GM19455 (cell line): ENCODE data around the gene ZNF462.

Source experiments
- ATAC-seq: cut with Tn5 transposase; IDR thresholded peaks from one replicate; pipeline ENCODE4 v1.9.1; 2021; ENCODE audit not compliant: unreplicated experiment

Gene ZNF462

DNA sequence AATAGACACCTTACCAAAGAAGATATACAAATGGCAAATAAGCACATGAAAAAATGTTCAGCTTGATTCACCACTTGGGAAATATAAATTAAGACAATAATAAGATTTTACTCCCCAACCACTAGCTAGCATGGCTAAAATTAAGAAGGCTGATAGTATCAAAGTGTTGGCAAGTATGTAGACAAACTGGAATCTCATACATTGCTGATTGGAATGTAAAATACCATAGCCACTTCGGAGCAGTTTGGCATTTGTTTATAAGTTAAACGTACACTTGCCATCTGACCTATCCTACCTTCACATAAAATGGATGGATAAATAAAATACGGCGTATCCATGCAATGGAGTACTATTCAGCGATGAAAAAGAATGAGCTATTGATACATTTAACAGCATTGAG lies 129.2 kb downstream of the ZNF462 start:
- ATAC-seq, result no peak

DNA sequence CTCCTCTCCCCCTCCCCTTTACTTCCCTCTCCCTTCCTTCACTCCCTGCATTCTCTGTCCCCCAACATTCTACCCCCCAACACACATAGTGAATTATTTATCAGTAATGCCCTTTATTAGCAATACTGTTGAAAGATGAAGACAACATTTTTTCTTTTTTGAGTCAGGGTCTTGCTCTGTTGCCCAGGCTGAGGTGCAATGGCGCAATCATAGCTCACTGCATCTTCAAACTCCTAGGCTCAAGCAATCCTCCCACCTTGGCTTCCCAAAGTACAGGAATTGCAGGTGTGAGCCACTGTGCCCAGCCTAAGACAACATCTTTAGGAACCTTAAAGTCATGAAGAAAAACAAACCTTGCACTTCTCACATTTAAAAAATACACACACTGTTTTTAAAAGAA lies 130.6 kb downstream of the ZNF462 start:
- ATAC-seq, result no peak

DNA sequence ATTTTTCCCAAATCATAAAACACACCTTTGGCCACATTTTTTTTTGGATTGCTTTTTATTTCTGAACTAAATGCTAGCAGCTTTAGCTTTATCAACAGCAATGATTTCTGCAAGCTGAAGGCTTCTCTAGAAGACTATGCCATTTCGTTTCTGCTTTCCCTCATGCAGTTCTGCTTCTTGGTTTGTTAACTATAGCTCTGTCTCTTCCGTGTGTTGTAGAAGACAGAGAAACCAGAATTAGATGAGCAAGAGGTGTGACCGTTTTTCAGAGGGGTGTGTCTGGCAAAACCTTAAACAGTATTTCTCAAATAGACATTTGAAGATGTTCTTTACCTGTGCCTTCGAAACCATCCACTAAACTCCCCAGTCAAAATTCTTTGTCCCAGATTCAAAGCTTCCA lies 131.5 kb downstream of the ZNF462 start:
- no peak for ATAC-seq

DNA sequence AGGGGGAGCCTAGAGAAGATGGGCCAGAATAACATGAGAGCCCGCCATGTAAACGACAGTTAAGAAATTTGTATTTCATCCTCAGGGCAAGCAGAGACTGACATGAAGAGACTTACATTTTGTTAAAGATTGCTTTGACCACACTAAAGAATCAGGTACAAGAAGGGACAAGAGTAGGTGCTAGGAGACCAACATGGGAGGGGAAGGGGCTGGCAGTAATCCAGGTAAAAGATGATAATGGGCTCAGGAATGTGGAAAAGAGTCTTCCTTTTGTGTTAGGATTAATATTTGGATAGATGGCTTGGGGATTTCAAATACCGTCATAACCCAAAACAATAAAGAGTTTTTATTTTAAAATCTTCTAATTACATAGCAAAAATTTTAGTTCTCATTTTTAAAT lies 137.3 kb downstream of the ZNF462 start:
- no peak for ATAC-seq

- ATAC-seq, result no peak
These were observed 142.2 kb downstream of the ZNF462 start for GRCh38 chr9:107005201-107005600.

GRCh38 chr9:107007402-107007801 lies 144.4 kb downstream of the ZNF462 start:
- no peak for ATAC-seq

GRCh38 chr9:107008011-107008410 lies 145.0 kb downstream of the ZNF462 start:
- no peak for ATAC-seq

GRCh38 chr9:107008447-107008846 lies 145.5 kb downstream of the ZNF462 start:
- ATAC-seq, result no peak

DNA sequence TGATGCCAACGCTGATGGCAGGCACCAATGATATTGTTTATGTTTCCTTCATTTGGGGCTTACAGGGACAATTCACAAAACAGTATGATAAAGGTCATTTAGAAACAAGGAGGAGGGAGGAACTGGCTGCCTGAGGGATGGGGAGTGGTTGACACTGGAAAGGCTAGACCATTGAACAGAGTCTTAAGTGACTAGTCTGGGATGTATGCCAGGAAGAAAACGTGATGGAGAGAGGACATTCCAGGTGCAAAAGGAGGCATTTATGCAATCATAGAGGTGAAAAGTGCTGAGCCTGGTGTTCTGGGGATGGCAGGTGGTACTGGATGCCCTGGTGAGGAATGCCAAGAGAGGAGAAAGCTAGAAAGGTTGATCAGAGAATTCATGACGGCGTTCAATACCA lies 153.4 kb downstream of the ZNF462 start:
- ATAC-seq, result no peak

GRCh38 chr9:107018861-107019545 lies 156.0 kb downstream of the ZNF462 start:
- ATAC-seq, result no peak

DNA sequence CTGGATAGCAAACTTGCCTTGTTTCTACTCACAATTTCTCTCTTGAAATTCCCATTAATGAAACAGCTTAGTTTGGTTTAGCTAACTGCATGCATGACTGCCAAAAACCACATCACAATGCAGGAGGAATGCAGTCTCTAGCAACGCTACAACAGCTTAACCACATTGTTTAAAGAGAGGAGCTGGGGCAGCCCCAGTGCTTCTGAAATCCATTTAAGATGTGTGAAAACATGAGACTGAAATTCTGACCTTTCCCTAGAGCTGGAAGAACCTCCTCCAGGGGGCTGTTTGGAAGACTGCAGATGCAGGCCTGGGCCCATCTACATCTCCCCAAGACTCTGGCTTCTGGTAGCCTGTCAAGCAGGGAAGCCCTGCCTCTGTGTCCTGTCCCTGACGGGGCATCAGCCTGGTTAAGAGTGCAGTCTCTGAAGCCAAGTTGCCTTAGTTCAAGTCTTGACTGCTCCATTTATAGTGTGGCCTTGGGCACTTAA lies 157.1 kb downstream of the ZNF462 start:
- no peak for ATAC-seq

DNA sequence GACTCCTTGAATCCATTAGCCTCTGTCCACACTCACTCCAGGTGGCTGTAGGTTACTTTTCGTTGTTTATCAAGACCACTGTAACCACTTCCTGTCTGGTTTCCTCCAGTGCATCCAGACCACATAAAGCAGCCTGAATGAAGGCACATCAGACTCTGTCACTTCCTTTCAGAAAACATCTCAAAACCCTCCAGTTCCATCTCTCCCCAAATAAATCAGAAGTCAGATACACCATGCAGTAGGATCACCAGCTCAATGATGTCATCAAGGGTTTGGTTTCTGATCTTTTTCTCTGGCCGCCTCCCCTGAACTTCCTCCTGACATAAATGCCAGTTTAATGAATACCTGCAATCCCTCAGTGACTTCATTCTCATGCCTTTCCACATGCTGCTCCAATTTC lies 161.2 kb downstream of the ZNF462 start:
- no peak for ATAC-seq

DNA sequence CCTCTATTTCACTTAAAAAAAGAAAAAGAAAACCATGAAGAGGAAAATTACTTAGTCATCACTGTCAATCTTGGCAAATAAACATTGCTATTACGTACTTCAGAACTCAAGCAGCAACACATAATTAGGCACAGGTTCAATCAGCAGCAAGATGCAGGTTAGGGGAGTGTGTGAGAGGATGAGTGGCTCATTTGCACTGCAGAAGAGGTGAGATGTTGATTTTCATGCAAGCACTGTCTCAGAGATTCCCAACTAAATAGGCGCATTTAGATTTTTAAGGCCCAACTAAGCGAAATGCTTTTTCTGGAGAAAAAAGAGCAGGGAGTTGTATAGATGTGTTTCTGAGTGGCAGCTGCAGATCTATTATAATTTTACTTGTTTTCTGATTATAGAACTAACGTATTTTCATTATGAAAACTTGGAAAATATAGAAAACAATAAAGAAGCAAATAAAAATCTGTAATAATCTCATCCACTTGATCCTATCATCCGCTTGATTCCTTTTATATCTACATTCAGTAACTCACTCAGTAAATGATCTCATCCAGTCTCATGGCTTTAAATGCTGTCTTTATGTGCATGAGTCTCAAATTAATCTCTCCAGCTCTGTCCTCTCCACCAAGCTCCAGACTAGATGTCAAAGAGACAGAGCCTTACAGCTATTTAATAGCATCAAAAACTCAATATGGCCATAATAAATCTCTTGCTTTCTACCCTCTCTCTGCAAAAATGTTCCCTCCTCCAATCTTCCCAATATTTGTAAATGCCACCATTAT lies 162.5 kb downstream of the ZNF462 start:
- ATAC-seq, result no peak

DNA sequence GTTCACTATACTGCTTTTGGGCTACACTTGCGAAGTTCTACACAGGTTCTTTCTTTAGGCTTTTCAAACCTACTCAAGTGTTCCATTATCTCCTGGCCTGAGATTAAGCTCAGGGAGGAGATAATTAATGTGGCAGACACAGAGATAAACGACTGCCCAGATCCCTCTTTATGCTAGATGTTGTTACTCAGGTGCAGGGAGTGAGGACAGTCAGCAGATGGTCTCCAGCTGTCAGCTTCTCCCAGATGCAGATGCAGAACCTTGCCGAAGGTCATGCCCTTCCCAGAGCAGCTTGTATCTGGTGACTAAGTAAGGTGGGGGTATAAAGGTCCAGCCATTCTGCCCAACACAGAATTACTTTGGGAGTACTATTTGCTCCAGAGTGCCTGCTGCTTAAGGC lies 166.2 kb downstream of the ZNF462 start:
- ATAC-seq, result no peak

DNA sequence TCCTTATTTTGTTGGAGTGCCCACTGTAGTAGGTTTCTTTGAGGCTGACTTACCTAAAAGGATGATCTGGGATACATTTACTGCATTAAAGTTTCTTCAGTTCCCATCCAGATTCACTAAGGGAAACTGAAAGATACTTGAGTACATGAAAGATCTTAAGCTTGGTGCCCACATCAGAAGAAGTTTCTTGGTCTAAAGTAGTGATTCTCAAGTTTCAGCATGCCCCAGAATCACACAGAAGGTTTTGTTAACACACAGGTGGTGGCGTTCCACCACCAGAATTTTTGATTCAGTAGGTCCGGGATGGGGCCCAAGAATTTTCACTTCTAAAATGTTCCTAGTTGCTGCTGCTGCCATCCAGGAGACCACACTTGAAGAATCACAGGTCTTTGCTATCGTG lies 171.0 kb downstream of the ZNF462 start:
- ATAC-seq, result no peak

GRCh38 chr9:107034831-107035230 lies 171.9 kb downstream of the ZNF462 start:
- no peak for ATAC-seq

GRCh38 chr9:107036367-107036766 lies 173.4 kb downstream of the ZNF462 start:
- ATAC-seq, result no peak

DNA sequence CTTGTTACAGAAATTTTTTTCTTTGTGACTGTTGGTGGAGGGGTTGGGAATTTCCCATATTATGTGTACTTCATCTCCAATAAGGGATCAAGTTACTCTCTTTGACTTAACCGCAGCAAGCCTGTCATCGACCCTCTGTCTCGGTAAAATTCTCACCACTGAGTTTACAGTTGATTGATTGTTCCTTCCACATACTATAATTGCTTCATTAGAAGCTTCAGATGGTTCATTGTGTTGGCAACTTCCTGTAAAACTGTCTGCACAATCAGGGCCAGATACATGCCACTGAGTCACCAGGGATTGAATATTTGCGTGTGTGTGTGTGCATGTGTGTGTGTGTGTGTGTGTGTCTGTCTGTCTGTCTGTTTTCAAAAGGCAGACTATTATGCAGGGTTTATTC lies 176.6 kb downstream of the ZNF462 start:
- no peak for ATAC-seq

DNA sequence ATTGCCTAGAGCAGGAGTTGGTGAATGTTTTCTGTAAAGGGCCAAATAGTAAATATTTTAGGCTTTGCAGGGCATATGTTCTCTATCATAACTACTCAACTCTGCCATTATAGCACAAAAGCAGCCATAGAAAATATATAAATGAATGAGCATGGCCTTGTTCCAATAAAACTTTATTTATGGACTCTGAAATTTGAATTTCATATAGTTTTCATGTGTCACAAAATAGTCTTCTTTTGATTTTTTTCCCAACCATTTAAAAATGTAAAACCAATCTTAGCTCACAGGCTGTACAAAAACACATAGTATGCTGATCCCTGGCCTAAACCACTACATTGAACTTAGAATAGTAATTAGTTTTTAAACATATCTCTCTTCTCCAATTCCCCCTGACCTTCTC lies 179.6 kb downstream of the ZNF462 start:
- ATAC-seq, result no peak

GRCh38 chr9:107043886-107044285 lies 180.9 kb downstream of the ZNF462 start:
- no peak for ATAC-seq

GRCh38 chr9:107044872-107045271 lies 181.9 kb downstream of the ZNF462 start:
- ATAC-seq, result no peak

- ATAC-seq, result peak; percentile 76
These were observed 183.7 kb downstream of the ZNF462 start for GRCh38 chr9:107046692-107047091.
